ENCODE results near the gene MAGI2. TPM values are rescaled to one million over a fixed set of nuclear protein-coding genes. Genes with fewer than 3 reads are reported as not detected.

Gene MAGI2
- total RNA-seq, 1 experiment from 2014 or later: 0.22 TPM

DNA sequence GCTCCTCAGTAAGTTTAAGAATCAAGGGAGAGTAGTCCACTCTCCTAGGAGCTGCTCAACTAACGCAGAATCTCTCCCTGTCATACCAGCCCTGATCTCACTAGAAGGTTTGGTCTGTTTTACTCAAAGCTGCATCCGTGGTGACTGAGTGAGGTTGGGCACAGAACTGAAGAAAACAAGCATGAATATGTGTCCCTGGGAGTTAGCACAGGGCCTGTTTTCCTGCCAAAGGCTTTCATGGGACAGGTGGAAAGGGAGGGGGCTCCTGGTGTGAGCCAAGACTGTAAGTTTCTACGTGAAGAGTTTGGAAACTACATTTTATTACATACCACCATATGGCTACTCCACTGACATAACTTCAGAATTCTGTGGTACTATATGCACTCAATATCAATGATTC, 705.9 kb downstream of the MAGI2 start:
- TF ChIP-seq POLR2AphosphoS5 (IDR thresholded peaks at IDR 0.05; ENCODE audit: low read depth, low read length) (no peak), ZFX (IDR thresholded peaks at IDR 0.05) (no peak), SP1 (IDR thresholded peaks at IDR 0.05; ENCODE audit: low read depth) (no peak), POLR2A (IDR thresholded peaks at IDR 0.05; ENCODE audit: borderline replicate concordance, extremely low read depth, insufficient read depth, insufficient read length) (no peak), SRF (IDR thresholded peaks at IDR 0.05; ENCODE audit: low read depth) (no peak), REST (IDR thresholded peaks at IDR 0.05; ENCODE audit: low read depth) (no peak), CEBPB (IDR thresholded peaks at IDR 0.05; ENCODE audit: low read depth) (no peak), ELF1 (IDR thresholded peaks at IDR 0.05; ENCODE audit: borderline replicate concordance, low read depth) (no peak), ZNF274 (IDR thresholded peaks at IDR 0.05; ENCODE audit: low read depth, low read length) (no peak), JUND (IDR thresholded peaks at IDR 0.05) (no peak), SIN3A (IDR thresholded peaks at IDR 0.05; ENCODE audit: low read depth) (no peak)
- TF ChIP-seq, protein P1, sequence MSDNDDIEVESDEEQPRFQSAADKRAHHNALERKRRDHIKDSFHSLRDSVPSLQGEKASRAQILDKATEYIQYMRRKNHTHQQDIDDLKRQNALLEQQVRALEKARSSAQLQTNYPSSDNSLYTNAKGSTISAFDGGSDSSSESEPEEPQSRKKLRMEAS (IDR thresholded peaks at IDR 0.05): no peak
- TF ChIP-seq, protein P2, sequence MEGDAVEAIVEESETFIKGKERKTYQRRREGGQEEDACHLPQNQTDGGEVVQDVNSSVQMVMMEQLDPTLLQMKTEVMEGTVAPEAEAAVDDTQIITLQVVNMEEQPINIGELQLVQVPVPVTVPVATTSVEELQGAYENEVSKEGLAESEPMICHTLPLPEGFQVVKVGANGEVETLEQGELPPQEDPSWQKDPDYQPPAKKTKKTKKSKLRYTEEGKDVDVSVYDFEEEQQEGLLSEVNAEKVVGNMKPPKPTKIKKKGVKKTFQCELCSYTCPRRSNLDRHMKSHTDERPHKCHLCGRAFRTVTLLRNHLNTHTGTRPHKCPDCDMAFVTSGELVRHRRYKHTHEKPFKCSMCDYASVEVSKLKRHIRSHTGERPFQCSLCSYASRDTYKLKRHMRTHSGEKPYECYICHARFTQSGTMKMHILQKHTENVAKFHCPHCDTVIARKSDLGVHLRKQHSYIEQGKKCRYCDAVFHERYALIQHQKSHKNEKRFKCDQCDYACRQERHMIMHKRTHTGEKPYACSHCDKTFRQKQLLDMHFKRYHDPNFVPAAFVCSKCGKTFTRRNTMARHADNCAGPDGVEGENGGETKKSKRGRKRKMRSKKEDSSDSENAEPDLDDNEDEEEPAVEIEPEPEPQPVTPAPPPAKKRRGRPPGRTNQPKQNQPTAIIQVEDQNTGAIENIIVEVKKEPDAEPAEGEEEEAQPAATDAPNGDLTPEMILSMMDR (IDR thresholded peaks at IDR 0.05 in 2 of 3, conservative IDR thresholded peaks at IDR 0.05 in 1 of 3; ENCODE audit: borderline replicate concordance in 1 of 3, insufficient read depth in 1 of 3, low read depth in 2 of 3, low read length in 2 of 3): no peak
- TF ChIP-seq, protein P3, sequence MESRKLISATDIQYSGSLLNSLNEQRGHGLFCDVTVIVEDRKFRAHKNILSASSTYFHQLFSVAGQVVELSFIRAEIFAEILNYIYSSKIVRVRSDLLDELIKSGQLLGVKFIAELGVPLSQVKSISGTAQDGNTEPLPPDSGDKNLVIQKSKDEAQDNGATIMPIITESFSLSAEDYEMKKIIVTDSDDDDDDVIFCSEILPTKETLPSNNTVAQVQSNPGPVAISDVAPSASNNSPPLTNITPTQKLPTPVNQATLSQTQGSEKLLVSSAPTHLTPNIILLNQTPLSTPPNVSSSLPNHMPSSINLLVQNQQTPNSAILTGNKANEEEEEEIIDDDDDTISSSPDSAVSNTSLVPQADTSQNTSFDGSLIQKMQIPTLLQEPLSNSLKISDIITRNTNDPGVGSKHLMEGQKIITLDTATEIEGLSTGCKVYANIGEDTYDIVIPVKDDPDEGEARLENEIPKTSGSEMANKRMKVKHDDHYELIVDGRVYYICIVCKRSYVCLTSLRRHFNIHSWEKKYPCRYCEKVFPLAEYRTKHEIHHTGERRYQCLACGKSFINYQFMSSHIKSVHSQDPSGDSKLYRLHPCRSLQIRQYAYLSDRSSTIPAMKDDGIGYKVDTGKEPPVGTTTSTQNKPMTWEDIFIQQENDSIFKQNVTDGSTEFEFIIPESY (IDR thresholded peaks at IDR 0.05; ENCODE audit: extremely low read depth, insufficient replicate concordance, low read length): no peak
- Histone ChIP-seq H3K4me1 (ENCODE audit: control insufficient read depth in 1 of 2, insufficient read depth in 2 of 2, low read length in 2 of 2) (no peaks in the 10 kb centered on the region), H3K4me3 (replicated peaks in 1 of 2; ENCODE audit: low read depth in 1 of 2, low read length in 2 of 2) (no peak overlapping the region), H3K9me2 (ENCODE audit: insufficient read depth) (no peaks in the 10 kb centered on the region), H3K4me2 (ENCODE audit: low read length) (no peak overlapping the region), H4K20me1 (ENCODE audit: insufficient read depth) (no peaks in the 10 kb centered on the region), H2AFZ (ENCODE audit: low read depth, low read length, poor library complexity, severe bottlenecking) (no peak overlapping the region), H3K79me2 (ENCODE audit: insufficient read depth, low read length) (no peaks in the 10 kb centered on the region), H3K36me3 (ENCODE audit: control insufficient read depth in 1 of 2, insufficient read depth in 2 of 2, low read length in 2 of 2) (no peaks in the 10 kb centered on the region), H3K9me3 (ENCODE audit: control insufficient read depth in 1 of 2, insufficient read depth in 1 of 2, low read depth in 1 of 2, low read length in 2 of 2) (no peaks in the 10 kb centered on the region), H3K27ac (ENCODE audit: low read depth, low read length) (no peak overlapping the region), H3K9ac (ENCODE audit: low read length) (no peak overlapping the region), H3K27me3 (ENCODE audit: insufficient read depth, low read length) (no peaks in the 10 kb centered on the region)
- ATAC-seq (no peak), DNase-seq (ENCODE audit: low read depth, low spot score) (no peak)
- ChIA-PET RAD21 (ENCODE audit: low non-redundant PET in 1 of 2, low total read pairs in 2 of 2, uncharacterized antibody in 2 of 2, unreplicated experiment in 2 of 2) (no interaction called here), CTCF (no interaction called here), POLR2A (no interaction called here)
- intact Hi-C loops (cut with micrococcal nuclease): no loop called here
- BruUV-seq (replicated peaks): no TSS peak
